SK-N-SH treated with all-trans-retinoic acid at 6 μM for 48 hours (cell line): Measurements from ENCODE around the gene ZWILCH.

Experiments used
- ATAC-seq: fragments of 200-7000 bp; cut with Tn5 transposase; 3 replicates; pipeline ENCODE4 v1.9.1; 2020; ENCODE audit warnings: mild to moderate bottlenecking, moderate library complexity
- ARNTL ChIP-seq: fragments of 450-650 bp; formaldehyde crosslinking; IDR thresholded peaks from 2 replicates; pipeline ENCODE4 v1.5.0; 2020; ENCODE audit warnings: low read depth, mild to moderate bottlenecking, moderate library complexity, borderline replicate concordance
- BACH2 ChIP-seq: fragments of 250-450 bp; sonication (Bioruptor Pico); IDR thresholded peaks from 2 replicates; pipeline ENCODE4 v1.9.0; 2021; ENCODE audit warnings: mild to moderate bottlenecking, borderline replicate concordance
- CSDC2 ChIP-seq: fragments of 250-450 bp; sonication (Bioruptor Pico); IDR thresholded peaks from 2 replicates; pipeline ENCODE4 v1.5.0; 2020; ENCODE audit warnings: mild to moderate bottlenecking, moderate library complexity
- GLIS3 ChIP-seq: fragments of 250-450 bp; sonication (Bioruptor Pico); IDR thresholded peaks from 2 replicates; pipeline ENCODE4 v1.5.0; 2020; ENCODE audit warnings: mild to moderate bottlenecking, moderate library complexity
- ISL1 ChIP-seq: fragments of 250-450 bp; sonication (Bioruptor Pico); IDR thresholded peaks from 2 replicates; pipeline ENCODE4 v2.1.2; 2022; ENCODE audit warnings: mild to moderate bottlenecking, moderate library complexity
- OSR1 ChIP-seq: fragments of 250-450 bp; sonication (Bioruptor Pico); IDR thresholded peaks from 2 replicates; pipeline ENCODE4 v1.8.0; 2022; ENCODE audit warnings: moderate library complexity, mild to moderate bottlenecking, inconsistent platforms
- PPARA ChIP-seq: fragments of 250-450 bp; sonication (Bioruptor Pico); IDR thresholded peaks from 2 replicates; pipeline ENCODE4 v1.5.0; 2020; ENCODE audit warnings: mild to moderate bottlenecking, borderline replicate concordance
- RARB ChIP-seq: fragments of 250-450 bp; sonication (Bioruptor Pico); IDR thresholded peaks from 2 replicates; pipeline ENCODE4 v1.8.0; 2021; ENCODE audit warnings: mild to moderate bottlenecking, moderate library complexity
- SNAI2 ChIP-seq: fragments of 250-450 bp; sonication (Bioruptor Pico); IDR thresholded peaks from 2 replicates; pipeline ENCODE4 v1.5.0; 2020; ENCODE audit warnings: mild to moderate bottlenecking, moderate library complexity
- TCF4 ChIP-seq: fragments of 250-450 bp; sonication (Bioruptor Pico); IDR thresholded peaks from 2 replicates; pipeline ENCODE4 v1.8.0; 2021; ENCODE audit warnings: mild to moderate bottlenecking, moderate library complexity, borderline replicate concordance
- TOX ChIP-seq: fragments of 250-450 bp; sonication (Bioruptor Pico); IDR thresholded peaks from 2 replicates; pipeline ENCODE4 v1.8.0; 2021; ENCODE audit warnings: mild to moderate bottlenecking, moderate library complexity, borderline replicate concordance
- ZC3H10 ChIP-seq: fragments of 250-450 bp; sonication (Bioruptor Pico); IDR thresholded peaks from 2 replicates; pipeline ENCODE4 v1.5.1; 2021; ENCODE audit warnings: mild to moderate bottlenecking, moderate library complexity
- ZFP3 ChIP-seq: fragments of 250-450 bp; sonication (Bioruptor Pico); IDR thresholded peaks from 2 replicates; pipeline ENCODE4 v1.5.0; 2020; ENCODE audit warnings: mild to moderate bottlenecking, moderate library complexity
- ZFP30 ChIP-seq: fragments of 450-650 bp; formaldehyde crosslinking; IDR thresholded peaks from 2 replicates; pipeline ENCODE4 v1.5.0; 2022; ENCODE audit warnings: mild to moderate bottlenecking, moderate library complexity
- ZNF565 ChIP-seq: fragments of 450-650 bp; formaldehyde crosslinking; conservative IDR thresholded peaks from 2 replicates; pipeline ENCODE4 v1.5.0; 2020; ENCODE audit warnings: low read depth, mild to moderate bottlenecking, moderate library complexity
- ZNF8 ChIP-seq: fragments of 450-650 bp; formaldehyde crosslinking; IDR thresholded peaks from 2 replicates; pipeline ENCODE4 v1.5.0; 2020; ENCODE audit warnings: mild to moderate bottlenecking, moderate library complexity
- TF ChIP-seq, protein P1 (sequence below): fragments of 250-450 bp; sonication (Bioruptor Pico); IDR thresholded peaks from 2 replicates; pipeline ENCODE4 v1.5.1; 2020; ENCODE audit warnings: low read depth, mild to moderate bottlenecking, moderate library complexity
- TF ChIP-seq, protein P2 (sequence below): fragments of 250-450 bp; sonication (Bioruptor Pico); IDR thresholded peaks from 2 replicates; pipeline ENCODE4 v1.5.0; 2020; ENCODE audit warnings: mild to moderate bottlenecking, moderate library complexity
- TF ChIP-seq, protein P3 (sequence below): fragments of 250-450 bp; sonication (Bioruptor Pico); IDR thresholded peaks from 2 replicates; pipeline ENCODE4 v1.5.1; 2021; ENCODE audit warnings: mild to moderate bottlenecking, moderate library complexity
- TF ChIP-seq, protein P4 (sequence below): fragments of 250-450 bp; sonication (Bioruptor Pico); IDR thresholded peaks from 2 replicates; pipeline ENCODE4 v1.8.0; 2021; ENCODE audit warnings: low read depth, mild to moderate bottlenecking, moderate library complexity, borderline replicate concordance
- TF ChIP-seq, protein P5 (sequence below): fragments of 250-450 bp; sonication (Bioruptor Pico); IDR thresholded peaks from 2 replicates; pipeline ENCODE4 v1.8.0; 2020; ENCODE audit warnings: mild to moderate bottlenecking, moderate library complexity, borderline replicate concordance

ZWILCH gene

DNA sequence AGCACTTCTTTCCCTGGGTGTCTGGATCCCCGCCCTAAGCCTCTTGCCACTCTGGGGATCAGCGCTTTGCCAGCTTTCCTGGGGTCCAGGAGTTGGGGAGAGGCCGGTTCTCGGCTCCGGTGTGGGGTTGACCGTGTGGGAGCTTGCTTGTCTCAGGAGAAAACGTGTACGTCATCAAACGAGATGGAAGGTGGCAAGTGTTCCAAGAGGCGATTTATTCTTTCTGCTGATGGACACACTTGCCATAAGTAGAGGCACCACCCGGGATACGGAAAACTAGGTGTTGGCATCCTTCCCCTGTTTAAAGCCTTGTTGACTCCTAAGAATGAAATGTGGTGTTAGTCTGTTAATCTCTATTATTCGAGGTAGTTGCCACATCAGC lies 295 bp downstream of the ZWILCH start (continued):
- TF ChIP-seq, protein P1, sequence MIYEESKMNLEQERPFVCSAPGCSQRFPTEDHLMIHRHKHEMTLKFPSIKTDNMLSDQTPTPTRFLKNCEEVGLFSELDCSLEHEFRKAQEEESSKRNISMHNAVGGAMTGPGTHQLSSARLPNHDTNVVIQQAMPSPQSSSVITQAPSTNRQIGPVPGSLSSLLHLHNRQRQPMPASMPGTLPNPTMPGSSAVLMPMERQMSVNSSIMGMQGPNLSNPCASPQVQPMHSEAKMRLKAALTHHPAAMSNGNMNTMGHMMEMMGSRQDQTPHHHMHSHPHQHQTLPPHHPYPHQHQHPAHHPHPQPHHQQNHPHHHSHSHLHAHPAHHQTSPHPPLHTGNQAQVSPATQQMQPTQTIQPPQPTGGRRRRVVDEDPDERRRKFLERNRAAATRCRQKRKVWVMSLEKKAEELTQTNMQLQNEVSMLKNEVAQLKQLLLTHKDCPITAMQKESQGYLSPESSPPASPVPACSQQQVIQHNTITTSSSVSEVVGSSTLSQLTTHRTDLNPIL, result no peak
- no peak for TF ChIP-seq ZNF8 (CRISPR knock-in tag)
- TF ChIP-seq, all 23 proteins: peak for 0

DNA sequence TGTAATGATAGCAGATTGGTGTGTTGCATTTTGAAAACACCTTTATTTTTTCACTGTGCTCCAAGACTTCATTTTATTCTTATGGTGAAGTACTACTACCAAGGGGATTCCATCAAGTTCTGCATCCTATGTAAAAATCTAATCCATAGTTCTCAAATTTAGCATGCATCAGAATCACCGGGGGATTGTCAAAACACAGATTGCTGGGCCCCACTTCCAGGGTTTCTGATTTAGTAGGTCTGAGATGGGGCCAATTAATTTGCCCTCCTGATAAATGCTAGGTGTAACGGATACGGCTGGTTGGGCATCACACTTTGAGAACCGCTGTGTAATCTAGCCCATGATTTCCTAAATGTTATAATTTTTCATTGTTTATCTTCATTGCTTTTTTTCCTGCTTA lies 692 bp downstream of the ZWILCH start:
- TF ChIP-seq, protein P2, sequence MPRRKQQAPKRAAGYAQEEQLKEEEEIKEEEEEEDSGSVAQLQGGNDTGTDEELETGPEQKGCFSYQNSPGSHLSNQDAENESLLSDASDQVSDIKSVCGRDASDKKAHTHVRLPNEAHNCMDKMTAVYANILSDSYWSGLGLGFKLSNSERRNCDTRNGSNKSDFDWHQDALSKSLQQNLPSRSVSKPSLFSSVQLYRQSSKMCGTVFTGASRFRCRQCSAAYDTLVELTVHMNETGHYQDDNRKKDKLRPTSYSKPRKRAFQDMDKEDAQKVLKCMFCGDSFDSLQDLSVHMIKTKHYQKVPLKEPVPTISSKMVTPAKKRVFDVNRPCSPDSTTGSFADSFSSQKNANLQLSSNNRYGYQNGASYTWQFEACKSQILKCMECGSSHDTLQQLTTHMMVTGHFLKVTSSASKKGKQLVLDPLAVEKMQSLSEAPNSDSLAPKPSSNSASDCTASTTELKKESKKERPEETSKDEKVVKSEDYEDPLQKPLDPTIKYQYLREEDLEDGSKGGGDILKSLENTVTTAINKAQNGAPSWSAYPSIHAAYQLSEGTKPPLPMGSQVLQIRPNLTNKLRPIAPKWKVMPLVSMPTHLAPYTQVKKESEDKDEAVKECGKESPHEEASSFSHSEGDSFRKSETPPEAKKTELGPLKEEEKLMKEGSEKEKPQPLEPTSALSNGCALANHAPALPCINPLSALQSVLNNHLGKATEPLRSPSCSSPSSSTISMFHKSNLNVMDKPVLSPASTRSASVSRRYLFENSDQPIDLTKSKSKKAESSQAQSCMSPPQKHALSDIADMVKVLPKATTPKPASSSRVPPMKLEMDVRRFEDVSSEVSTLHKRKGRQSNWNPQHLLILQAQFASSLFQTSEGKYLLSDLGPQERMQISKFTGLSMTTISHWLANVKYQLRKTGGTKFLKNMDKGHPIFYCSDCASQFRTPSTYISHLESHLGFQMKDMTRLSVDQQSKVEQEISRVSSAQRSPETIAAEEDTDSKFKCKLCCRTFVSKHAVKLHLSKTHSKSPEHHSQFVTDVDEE (CRISPR knock-in tag), result no peak
- TF ChIP-seq ZNF565 (CRISPR knock-in tag), result no peak
- TF ChIP-seq ARNTL (CRISPR knock-in tag), result no peak
- no peak for TF ChIP-seq SNAI2
- no peak for TF ChIP-seq CSDC2 (CRISPR knock-in tag)
- no peak for TF ChIP-seq BACH2
- no peak for TF ChIP-seq ZFP30 (CRISPR knock-in tag)
- TF ChIP-seq PPARA (CRISPR knock-in tag), result no peak
- no peak for TF ChIP-seq ZC3H10 (CRISPR knock-in tag)
- no peak for TF ChIP-seq TCF4 (CRISPR knock-in tag)
- TF ChIP-seq, protein P3, sequence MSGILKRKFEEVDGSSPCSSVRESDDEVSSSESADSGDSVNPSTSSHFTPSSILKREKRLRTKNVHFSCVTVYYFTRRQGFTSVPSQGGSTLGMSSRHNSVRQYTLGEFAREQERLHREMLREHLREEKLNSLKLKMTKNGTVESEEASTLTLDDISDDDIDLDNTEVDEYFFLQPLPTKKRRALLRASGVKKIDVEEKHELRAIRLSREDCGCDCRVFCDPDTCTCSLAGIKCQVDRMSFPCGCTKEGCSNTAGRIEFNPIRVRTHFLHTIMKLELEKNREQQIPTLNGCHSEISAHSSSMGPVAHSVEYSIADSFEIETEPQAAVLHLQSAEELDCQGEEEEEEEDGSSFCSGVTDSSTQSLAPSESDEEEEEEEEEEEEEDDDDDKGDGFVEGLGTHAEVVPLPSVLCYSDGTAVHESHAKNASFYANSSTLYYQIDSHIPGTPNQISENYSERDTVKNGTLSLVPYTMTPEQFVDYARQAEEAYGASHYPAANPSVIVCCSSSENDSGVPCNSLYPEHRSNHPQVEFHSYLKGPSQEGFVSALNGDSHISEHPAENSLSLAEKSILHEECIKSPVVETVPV, result no peak
- TF ChIP-seq TOX (CRISPR knock-in tag), result no peak
- TF ChIP-seq, protein P4, sequence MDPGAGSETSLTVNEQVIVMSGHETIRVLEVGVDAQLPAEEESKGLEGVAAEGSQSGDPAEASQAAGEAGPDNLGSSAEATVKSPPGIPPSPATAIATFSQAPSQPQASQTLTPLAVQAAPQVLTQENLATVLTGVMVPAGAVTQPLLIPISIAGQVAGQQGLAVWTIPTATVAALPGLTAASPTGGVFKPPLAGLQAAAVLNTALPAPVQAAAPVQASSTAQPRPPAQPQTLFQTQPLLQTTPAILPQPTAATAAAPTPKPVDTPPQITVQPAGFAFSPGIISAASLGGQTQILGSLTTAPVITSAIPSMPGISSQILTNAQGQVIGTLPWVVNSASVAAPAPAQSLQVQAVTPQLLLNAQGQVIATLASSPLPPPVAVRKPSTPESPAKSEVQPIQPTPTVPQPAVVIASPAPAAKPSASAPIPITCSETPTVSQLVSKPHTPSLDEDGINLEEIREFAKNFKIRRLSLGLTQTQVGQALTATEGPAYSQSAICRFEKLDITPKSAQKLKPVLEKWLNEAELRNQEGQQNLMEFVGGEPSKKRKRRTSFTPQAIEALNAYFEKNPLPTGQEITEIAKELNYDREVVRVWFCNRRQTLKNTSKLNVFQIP (CRISPR knock-in tag), result no peak
- TF ChIP-seq, protein P1, result no peak
- TF ChIP-seq, protein P5, sequence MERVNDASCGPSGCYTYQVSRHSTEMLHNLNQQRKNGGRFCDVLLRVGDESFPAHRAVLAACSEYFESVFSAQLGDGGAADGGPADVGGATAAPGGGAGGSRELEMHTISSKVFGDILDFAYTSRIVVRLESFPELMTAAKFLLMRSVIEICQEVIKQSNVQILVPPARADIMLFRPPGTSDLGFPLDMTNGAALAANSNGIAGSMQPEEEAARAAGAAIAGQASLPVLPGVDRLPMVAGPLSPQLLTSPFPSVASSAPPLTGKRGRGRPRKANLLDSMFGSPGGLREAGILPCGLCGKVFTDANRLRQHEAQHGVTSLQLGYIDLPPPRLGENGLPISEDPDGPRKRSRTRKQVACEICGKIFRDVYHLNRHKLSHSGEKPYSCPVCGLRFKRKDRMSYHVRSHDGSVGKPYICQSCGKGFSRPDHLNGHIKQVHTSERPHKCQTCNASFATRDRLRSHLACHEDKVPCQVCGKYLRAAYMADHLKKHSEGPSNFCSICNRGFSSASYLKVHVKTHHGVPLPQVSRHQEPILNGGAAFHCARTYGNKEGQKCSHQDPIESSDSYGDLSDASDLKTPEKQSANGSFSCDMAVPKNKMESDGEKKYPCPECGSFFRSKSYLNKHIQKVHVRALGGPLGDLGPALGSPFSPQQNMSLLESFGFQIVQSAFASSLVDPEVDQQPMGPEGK (CRISPR knock-in tag), result no peak
- TF ChIP-seq RARB (CRISPR knock-in tag), result no peak
- no peak for TF ChIP-seq GLIS3
- no peak for TF ChIP-seq ZFP3 (CRISPR knock-in tag)
- TF ChIP-seq ISL1 (CRISPR knock-in tag), result no peak
- no peak for TF ChIP-seq ZNF8 (CRISPR knock-in tag)
- ATAC-seq, result no peak

DNA sequence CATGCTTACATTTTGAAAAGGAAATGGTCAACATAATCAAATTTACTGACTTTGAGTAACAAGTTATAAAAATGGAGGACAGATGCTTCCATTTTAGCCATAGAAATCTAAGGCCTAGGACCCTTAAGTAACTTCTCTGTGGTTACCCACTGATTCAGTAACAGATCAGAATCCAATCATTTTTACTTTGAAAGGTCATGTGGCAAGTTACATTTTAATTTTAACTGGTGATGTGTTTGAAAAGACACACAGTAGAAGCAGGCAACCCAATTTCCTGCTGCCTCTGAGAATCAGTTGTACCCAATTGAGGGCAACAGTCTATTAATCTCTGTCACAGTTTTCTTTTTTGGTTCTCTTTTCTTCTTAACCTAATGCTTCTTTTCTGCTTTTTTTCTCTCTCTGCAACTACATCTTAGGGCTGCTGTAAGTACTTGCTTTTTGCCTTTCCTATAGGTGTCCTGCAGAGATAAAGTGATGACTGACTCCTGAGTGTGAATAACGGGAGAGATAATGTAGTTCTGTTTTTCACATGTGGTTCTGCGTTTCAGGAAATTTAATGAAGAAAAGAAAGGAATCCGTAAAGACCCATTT lies 3.3 kb downstream of the ZWILCH start:
- ATAC-seq, result no peak
- no peak for TF ChIP-seq SNAI2
- TF ChIP-seq PPARA (CRISPR knock-in tag), result no peak
- no peak for TF ChIP-seq TOX (CRISPR knock-in tag)
- TF ChIP-seq ZFP3 (CRISPR knock-in tag), result no peak
- TF ChIP-seq GLIS3, result no peak
- TF ChIP-seq, protein P2 (CRISPR knock-in tag), result no peak
- TF ChIP-seq, protein P1, result no peak
- TF ChIP-seq, protein P3, result no peak
- no peak for TF ChIP-seq OSR1 (CRISPR knock-in tag)
